SK-N-SH treated with all-trans-retinoic acid at 6 μM for 48 hours (cell line): ENCODE measurements around the gene VCAN.

Experiments used
- BACH2 ChIP-seq: fragments of 250-450 bp; sonication (Bioruptor Pico); IDR thresholded peaks from 2 replicates; pipeline ENCODE4 v1.9.0; 2021; ENCODE audit warnings: mild to moderate bottlenecking, borderline replicate concordance
- CREB5 ChIP-seq: fragments of 250-450 bp; sonication (Bioruptor Pico); IDR thresholded peaks from 2 replicates; pipeline ENCODE4 v1.5.1; 2020; ENCODE audit warnings: low read depth, mild to moderate bottlenecking, moderate library complexity
- TCF4 ChIP-seq: fragments of 250-450 bp; sonication (Bioruptor Pico); IDR thresholded peaks from 2 replicates; pipeline ENCODE4 v1.8.0; 2021; ENCODE audit warnings: mild to moderate bottlenecking, moderate library complexity, borderline replicate concordance
- ZC3H10 ChIP-seq: fragments of 250-450 bp; sonication (Bioruptor Pico); IDR thresholded peaks from 2 replicates; pipeline ENCODE4 v1.5.1; 2021; ENCODE audit warnings: mild to moderate bottlenecking, moderate library complexity
- ZFP30 ChIP-seq: fragments of 450-650 bp; formaldehyde crosslinking; IDR thresholded peaks from 2 replicates; pipeline ENCODE4 v1.5.0; 2022; ENCODE audit warnings: mild to moderate bottlenecking, moderate library complexity
- ZNF70 ChIP-seq: fragments of 450-650 bp; formaldehyde crosslinking; IDR thresholded peaks from 2 replicates; pipeline ENCODE4 v1.5.0; 2020; ENCODE audit warnings: mild to moderate bottlenecking, moderate library complexity
- TF ChIP-seq, protein P1 (sequence below): fragments of 250-450 bp; sonication (Bioruptor Pico); IDR thresholded peaks from 2 replicates; pipeline ENCODE4 v1.5.1; 2021; ENCODE audit warnings: mild to moderate bottlenecking, moderate library complexity
- TF ChIP-seq, protein P2 (sequence below): fragments of 250-450 bp; sonication (Bioruptor Pico); IDR thresholded peaks from 2 replicates; pipeline ENCODE4 v1.8.0; 2020; ENCODE audit warnings: mild to moderate bottlenecking, moderate library complexity, borderline replicate concordance

- TF ChIP-seq CREB5 (CRISPR knock-in tag): no peak
- TF ChIP-seq, protein P1, sequence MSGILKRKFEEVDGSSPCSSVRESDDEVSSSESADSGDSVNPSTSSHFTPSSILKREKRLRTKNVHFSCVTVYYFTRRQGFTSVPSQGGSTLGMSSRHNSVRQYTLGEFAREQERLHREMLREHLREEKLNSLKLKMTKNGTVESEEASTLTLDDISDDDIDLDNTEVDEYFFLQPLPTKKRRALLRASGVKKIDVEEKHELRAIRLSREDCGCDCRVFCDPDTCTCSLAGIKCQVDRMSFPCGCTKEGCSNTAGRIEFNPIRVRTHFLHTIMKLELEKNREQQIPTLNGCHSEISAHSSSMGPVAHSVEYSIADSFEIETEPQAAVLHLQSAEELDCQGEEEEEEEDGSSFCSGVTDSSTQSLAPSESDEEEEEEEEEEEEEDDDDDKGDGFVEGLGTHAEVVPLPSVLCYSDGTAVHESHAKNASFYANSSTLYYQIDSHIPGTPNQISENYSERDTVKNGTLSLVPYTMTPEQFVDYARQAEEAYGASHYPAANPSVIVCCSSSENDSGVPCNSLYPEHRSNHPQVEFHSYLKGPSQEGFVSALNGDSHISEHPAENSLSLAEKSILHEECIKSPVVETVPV (CRISPR knock-in tag): no peak
- no peak for TF ChIP-seq BACH2 (CRISPR knock-in tag)
- TF ChIP-seq TCF4 (CRISPR knock-in tag): no peak
- TF ChIP-seq ZFP30 (CRISPR knock-in tag): no peak
- TF ChIP-seq, protein P2, sequence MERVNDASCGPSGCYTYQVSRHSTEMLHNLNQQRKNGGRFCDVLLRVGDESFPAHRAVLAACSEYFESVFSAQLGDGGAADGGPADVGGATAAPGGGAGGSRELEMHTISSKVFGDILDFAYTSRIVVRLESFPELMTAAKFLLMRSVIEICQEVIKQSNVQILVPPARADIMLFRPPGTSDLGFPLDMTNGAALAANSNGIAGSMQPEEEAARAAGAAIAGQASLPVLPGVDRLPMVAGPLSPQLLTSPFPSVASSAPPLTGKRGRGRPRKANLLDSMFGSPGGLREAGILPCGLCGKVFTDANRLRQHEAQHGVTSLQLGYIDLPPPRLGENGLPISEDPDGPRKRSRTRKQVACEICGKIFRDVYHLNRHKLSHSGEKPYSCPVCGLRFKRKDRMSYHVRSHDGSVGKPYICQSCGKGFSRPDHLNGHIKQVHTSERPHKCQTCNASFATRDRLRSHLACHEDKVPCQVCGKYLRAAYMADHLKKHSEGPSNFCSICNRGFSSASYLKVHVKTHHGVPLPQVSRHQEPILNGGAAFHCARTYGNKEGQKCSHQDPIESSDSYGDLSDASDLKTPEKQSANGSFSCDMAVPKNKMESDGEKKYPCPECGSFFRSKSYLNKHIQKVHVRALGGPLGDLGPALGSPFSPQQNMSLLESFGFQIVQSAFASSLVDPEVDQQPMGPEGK: no peak
- TF ChIP-seq ZNF70 (CRISPR knock-in tag): no peak
- TF ChIP-seq ZC3H10 (CRISPR knock-in tag): no peak
Observed at GRCh38 chr5:83526289-83526688, 54.7 kb downstream of the VCAN start.
